Measurements from ENCODE around the gene GYS2. TPM values are rescaled to one million over a fixed set of nuclear protein-coding genes. Genes with fewer than 3 reads are reported as not detected.

Gene GYS2
- total RNA-seq, 2 experiments from 2014 or later = not detected

DNA sequence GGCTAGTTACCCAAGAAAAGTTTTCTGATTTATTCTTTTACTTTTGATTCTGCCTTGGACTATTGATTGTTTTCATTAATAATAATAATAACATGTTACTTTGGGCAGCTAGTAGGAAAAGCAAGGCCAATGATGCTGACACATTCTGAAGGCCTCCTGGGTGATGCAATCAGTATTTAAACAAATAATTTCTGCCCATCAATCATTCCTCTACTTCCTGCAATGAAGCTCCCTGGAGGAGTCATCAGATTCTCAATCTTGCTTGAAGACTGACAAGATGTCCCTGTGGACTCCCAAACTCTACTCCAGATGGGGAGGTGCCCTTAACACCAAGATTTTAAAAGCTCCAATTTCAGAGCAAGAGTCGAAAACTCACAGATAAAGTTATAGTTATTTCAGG lies 78.6 kb downstream of the GYS2 start, which contains the start of gene SPX:
SPX (plus strand) TSS at position 244 of the 400 bp plus-strand sequence. CDS start 177 bp downstream, outside the sequence.
- CTCF ChIA-PET = no interaction called here
- POLR2A ChIA-PET = interaction anchor here (1.9 kb wide), 1 partner anchor 132 kb away, joined by 5 read pairs; the partner anchor contains the start of gene LDHB

DNA sequence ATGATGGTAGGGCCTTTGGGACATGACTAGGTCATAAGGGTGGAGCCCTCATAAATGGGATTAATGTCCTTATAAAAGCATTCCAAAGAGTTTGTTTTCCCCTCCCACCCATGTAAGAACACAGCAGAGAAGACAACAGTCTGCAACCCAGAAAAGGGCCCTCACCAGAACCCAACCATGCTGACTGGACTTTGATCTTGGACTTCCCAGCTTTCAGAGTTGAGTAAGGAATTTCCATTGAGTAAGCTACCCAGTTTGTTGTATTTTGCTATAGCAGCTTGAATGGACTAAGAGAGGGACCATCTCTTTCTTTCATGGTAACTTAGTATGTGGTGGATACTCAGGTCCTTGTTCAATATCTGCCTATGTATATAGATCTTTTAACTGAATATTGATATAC lies 81.5 kb downstream of the GYS2 start:
- ChIA-PET POLR2A (no interaction called here), CTCF (no interaction called here)

DNA sequence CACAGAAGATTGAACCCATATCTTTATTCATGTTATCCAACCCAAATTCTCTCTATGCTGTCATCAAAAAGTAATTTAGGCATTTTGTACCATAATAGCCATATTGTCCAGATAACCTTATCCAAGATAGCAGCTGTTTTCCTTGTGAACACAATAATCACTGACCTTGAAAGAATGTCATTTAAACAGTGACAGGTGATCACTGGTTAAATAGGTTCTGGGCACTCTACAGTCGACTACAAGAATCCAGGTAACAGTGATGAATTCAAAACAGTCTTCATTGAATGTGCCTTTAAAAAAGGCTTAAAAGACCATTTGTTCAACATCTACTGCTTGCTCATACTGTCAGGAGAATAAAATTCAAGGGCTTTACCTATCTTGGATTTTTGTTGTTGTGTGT lies 83.1 kb downstream of the GYS2 start:
- POLR2A ChIA-PET = no interaction called here
- CTCF ChIA-PET = interaction anchor here (1.2 kb wide), 1 partner anchor 9 kb away, joined by 3 read pairs; no protein-coding TSS in a partner anchor

DNA sequence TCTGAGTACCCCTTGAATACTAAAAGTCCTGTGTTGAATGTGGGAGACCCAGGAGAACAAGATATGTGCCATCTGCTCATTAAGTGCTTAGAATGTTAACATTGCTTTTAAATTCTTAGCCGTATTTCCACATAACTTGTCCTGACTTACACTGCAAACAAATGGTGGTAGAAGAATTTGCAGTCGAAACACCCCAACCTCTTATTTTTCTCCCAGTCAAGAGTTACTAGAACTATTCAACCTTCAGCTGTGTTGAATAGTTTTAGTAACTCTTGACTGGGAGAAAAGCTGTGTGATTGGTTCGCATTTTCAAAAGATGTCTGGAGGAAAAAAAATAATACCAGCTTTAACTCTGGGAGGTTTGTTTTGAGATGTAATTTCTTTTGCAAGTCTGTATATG lies 86.2 kb downstream of the GYS2 start:
- ChIA-PET CTCF (no interaction called here), POLR2A (no interaction called here)

DNA sequence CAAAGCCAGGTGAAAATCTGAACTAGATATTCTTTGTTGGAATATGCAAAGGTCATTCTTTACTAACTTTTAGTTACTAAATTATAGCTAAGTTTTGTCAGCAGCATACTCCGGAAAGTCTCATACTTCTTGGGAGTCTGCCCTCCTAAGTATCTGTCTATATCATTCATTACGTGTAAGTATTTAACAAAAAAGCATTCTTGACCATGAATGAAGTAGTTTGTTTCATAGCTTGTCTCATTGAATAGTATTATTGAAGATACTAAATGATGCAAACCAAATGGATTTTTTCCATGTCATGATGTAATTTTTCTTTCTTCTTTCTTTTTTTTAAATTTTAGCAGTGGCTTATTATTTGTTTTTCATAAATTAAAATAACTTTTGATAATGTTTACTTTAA lies 88.4 kb downstream of the GYS2 start:
- POLR2A ChIA-PET = no interaction called here

DNA sequence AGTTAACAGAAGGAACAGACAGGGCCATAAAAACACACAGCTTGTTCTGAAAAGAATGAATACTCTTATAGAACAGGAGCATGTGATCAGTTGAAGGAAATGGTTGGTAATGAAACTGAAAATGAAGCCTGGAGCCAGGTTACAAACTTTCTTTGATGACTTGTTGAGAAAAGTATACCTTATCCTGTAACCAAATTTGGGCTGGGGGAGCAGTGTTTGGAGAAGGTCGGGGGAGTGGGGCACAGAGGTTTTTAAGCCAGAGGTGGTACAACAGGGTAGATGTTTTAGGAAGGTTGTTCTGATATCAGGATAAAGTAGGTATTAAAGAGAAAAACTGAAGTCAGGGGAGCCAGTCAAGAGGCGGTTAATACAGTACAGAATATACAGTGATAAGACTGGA lies 94.9 kb downstream of the GYS2 start:
- ChIA-PET CTCF (no interaction called here), POLR2A (no interaction called here)

More for the DNA sequence above, 88.4 kb downstream of the GYS2 start:
- CTCF ChIA-PET = interaction anchor here (1.0 kb wide), 1 partner anchor 11 kb away, joined by 3 read pairs; no protein-coding TSS in a partner anchor

DNA sequence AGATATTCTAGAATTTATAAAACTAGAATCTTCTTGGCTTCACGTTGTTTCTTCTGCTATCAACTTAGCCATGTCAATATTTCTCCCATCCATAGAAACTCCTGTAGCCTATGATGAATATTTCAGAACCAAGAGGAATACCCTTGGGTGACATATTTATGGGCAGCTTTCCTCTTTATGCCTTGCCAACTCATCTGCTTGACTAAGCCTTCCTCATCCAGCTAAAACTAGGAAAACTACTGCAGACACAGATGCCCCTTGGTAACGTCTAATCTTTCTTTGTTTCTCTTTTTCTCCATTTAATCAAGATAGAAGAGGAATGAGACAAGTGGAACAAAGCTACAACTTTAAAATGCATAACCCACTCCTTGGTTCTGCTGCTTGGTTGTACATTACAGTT lies 96.8 kb downstream of the GYS2 start:
- POLR2A ChIA-PET = no interaction called here
- CTCF ChIA-PET = no interaction called here

DNA sequence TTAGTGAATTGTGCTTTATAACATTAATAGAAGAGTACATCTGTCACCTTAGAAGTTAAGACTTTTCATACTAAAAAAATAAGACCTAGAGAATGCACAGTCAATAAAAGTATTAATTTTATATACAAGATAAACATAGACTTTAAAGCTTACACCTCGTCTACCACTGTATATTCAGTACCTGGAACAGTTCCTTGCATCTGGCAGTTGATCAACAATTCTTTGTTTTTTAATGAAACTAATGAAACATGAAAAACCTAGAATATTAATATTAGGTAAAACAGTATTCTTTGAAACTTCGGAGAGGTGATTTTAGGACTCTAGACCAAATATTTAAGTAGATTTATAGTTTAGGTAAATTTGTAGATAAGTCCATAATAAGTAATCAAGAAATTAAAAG lies 98.8 kb downstream of the GYS2 start:
- CTCF ChIA-PET = interaction anchor here (1.2 kb wide), 1 partner anchor 152 kb away, joined by 3 read pairs; the partner anchor contains the start of gene LDHB
- POLR2A ChIA-PET = no interaction called here

DNA sequence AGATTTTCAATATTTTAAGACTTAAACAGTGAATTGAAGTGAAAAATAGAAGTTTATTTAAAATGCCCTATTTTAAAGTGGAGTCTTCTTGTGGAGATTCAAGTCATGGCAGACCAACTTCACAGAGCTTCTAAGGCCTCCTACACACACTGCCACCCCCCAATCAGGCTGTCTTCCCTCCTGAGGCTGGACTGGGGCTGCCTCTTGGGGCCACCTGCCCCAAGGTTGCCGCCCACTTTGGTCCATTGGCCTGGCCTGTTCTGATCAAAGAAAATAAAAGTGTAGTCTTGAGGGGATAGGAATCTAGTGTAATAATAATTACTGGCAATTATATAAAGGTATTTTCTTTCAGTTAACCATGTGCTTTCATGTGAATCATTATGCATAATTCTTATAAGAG lies 101.8 kb downstream of the GYS2 start:
- POLR2A ChIA-PET = interaction anchor here (2.3 kb wide), 1 partner anchor 155 kb away, joined by 19 read pairs; the partner anchor contains the start of gene LDHB
- CTCF ChIA-PET = no interaction called here

DNA sequence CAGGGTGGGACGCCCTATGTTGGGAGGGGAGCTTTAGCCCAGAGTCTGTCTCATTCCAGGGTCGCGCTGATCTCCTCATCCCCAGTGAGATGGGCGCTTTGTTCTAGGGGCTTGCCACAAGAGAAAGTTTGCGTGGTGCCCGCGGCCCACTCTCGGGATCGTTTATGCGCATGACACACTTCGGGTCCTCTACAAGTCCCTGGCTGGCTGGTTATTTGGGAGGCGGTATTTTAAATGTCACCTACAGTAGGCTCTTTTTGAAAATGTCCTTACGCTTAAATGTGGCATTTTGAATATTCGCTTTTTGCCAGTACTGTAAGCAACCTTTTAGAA lies 102.5 kb downstream of the GYS2 start:
- ChIA-PET POLR2A (interaction anchor here (1.3 to 2.5 kb wide), 3 partner anchors 25 to 156 kb away, joined by 5 to 19 read pairs (median 11); partner anchors contain the start of genes LDHB and PYROXD1), CTCF (interaction anchor here (1.3 to 1.6 kb wide), 2 partner anchors 10 to 35 kb away, joined by 4 read pairs; no protein-coding TSS in a partner anchor)

DNA sequence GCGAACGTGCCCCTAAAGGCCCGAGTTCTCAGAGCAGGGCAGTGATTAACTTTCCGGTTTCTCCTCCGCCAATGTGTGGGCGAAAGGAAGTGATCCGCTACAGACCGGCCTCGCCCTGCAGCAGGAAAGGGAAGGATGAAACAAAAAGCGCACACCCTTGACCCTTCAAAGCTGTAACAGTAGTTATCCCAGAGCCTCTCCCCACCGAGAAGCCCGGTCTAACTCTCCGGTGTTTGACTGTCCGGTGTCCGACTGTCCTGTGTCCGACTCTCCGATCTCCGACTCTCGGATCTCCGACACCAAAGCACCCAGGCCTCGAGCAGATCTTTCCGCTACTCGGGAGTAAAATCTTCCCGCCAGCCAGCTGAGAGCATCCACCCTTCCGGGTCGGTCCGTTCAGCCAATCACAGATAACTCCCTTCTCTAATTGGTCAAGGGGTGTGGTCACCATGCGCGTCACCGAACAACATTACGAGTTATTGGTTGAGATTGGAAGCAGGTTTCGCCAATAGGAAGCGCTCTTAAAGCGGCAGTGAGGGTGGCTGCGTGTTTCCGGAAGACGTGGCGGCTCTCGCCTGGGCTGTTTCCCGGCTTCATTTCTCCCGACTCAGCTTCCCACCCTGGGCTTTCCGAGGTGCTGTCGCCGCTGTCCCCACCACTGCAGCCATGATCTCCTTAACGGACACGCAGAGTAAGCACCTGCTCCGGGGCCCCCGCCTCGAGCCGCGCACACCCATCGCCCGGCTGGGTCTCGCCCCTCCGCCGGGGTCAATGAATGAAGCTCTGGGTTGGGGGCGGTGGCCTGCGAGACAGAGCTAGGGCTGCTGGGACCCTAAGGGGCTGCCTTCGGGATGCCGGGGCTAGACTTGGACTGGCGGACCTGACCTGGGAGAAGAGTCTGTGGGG lies 103.1 kb downstream of the GYS2 start, which contains the start of the genes GOLT1B and RECQL:
GOLT1B (plus strand) TSS at position 532 of the 906 bp plus-strand sequence; CDS start at position 667, 135 bp downstream.
RECQL (minus strand) TSS at position 378 of the 906 bp plus-strand sequence. CDS start 2,065 bp downstream, outside the sequence.
- ChIA-PET POLR2A (interaction anchor here (0.6 to 2.5 kb wide), 5 partner anchors 26 to 179 kb away, joined by 4 to 19 read pairs (median 5); partner anchors contain the start of genes LDHB and PYROXD1), CTCF (interaction anchor here (0.8 to 1.6 kb wide), 5 partner anchors 9 to 182 kb away, joined by 3 to 4 read pairs (median 3); no protein-coding TSS in a partner anchor)

DNA sequence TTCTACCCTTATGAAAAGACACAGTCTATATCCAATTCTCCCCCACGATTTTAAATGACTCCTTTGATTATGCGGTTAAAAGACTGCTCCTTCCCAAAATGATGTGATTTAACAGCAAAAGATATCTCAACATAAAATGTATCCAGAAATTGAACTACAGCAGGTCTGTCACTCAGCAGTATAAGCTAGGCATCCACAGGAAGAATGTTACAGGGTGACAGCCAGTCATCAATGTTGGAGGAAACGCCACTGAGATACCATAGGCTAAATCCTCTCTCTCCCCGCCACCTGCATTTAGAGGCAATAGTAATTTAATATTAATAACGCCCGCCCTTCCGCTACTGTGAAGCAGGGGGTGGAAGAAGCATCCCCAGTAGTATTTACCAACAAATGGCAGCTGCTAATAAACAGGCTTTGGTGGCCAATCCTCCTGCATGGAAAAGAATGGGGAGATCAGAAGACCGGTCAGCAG lies 103.8 kb downstream of the GYS2 start:
- ChIA-PET POLR2A (interaction anchor here (0.6 to 2.5 kb wide), 4 partner anchors 63 to 179 kb away, joined by 4 to 19 read pairs (median 8); partner anchors contain the start of genes LDHB and PYROXD1), CTCF (interaction anchor here (0.8 to 1.6 kb wide), 4 partner anchors 9 to 181 kb away, joined by 3 to 4 read pairs (median 4); no protein-coding TSS in a partner anchor)

DNA sequence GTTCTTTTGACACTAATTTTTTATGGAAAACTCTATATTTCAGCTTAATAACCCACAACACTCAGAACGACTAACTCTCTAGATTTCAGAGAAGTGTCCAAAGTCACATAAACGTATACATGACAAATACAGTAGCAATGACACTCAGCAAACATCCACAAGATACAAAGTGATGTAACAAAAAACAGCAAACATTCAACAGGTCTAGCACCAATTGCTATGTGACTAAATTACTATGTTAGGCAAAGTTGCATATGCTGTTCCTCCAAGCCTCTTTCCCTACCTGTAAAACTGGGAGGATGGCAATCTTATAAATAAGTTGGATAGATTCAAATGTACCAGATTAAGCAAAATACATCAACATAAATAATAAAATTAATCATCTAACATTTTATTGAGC lies 104.9 kb downstream of the GYS2 start:
- CTCF ChIA-PET = interaction anchor here (0.6 kb wide), 1 partner anchor 835 kb away, joined by 3 read pairs; no protein-coding TSS in a partner anchor
- POLR2A ChIA-PET = interaction anchor here (0.7 to 2.5 kb wide), 2 partner anchors 62 to 1682 kb away, joined by 9 to 11 read pairs; partner anchors contain the start of gene PYROXD1

Other genes with a start within 250 kb of the GYS2 start
- gene IAPP, start 231.9 kb downstream of the GYS2 start, total RNA-seq = not detected
- gene PYROXD1, start 167.2 kb downstream of the GYS2 start, total RNA-seq = 10 to 100 TPM; 22.6 to 25.7 TPM
- 10 to 100 TPM; 87.8 to 90.4 TPM for gene RECQL, start 103.2 kb downstream of the GYS2 start, total RNA-seq
- gene GOLT1B, start 103.1 kb downstream of the GYS2 start, total RNA-seq = 10 to 100 TPM; 43.0 to 46.3 TPM
- under 1 TPM; 0.34 to 0.51 TPM for gene SPX, start 78.6 kb downstream of the GYS2 start, total RNA-seq
- gene LDHB, start 53.0 kb upstream of the GYS2 start, total RNA-seq = 1,000 to 10,000 TPM; 1,753 to 1,754 TPM
- gene KCNJ8, start 169.9 kb upstream of the GYS2 start, total RNA-seq = not detected

Data from activated CD8-positive, alpha-beta memory T cell treated with anti-CD3 and anti-CD28 coated beads for 36 hours (primary cell).